DND-41 (cell line): ENCODE results near the gene CCNYL1.

ENCODE experiments used
- EZH2 ChIP-seq: IDR thresholded peaks from 3 replicates; pipeline ENCODE4 v1.6.1; 2012; ENCODE audit warnings: borderline replicate concordance, low read depth, mild to moderate bottlenecking, moderate library complexity, low read length, inconsistent platforms; ENCODE audit not compliant: severe bottlenecking
- TF ChIP-seq, protein P1 (sequence below): IDR thresholded peaks from 2 replicates; pipeline ENCODE4 v1.5.1; 2012; ENCODE audit warnings: borderline replicate concordance, low read length, moderate library complexity, mild to moderate bottlenecking; ENCODE audit not compliant: poor library complexity, severe bottlenecking; ENCODE audit errors: extremely low read depth

DNA sequence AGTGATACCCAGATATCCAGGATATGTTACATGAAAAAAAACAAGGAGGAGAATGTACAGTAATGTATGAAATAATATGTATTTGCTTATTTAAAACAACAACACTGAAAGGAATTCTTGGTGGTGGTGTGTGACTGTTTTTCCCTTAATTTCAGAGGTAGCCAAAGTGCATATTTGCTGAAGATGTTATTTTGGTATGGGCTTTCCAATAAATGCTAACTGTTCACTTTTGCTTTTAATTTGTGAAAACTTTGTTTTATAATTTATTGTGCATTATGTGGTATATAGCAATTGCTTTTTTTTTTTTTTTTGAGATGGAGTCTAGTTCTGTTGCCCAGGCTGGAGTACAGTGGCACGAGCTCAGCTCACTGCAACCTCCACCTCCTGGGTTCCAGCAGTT lies 7.6 kb downstream of the CCNYL1 start:
- TF ChIP-seq, protein P1, sequence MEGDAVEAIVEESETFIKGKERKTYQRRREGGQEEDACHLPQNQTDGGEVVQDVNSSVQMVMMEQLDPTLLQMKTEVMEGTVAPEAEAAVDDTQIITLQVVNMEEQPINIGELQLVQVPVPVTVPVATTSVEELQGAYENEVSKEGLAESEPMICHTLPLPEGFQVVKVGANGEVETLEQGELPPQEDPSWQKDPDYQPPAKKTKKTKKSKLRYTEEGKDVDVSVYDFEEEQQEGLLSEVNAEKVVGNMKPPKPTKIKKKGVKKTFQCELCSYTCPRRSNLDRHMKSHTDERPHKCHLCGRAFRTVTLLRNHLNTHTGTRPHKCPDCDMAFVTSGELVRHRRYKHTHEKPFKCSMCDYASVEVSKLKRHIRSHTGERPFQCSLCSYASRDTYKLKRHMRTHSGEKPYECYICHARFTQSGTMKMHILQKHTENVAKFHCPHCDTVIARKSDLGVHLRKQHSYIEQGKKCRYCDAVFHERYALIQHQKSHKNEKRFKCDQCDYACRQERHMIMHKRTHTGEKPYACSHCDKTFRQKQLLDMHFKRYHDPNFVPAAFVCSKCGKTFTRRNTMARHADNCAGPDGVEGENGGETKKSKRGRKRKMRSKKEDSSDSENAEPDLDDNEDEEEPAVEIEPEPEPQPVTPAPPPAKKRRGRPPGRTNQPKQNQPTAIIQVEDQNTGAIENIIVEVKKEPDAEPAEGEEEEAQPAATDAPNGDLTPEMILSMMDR = no peak
- TF ChIP-seq EZH2 = no peak
